A673 (cell line): ENCODE measurements around the gene DOCK4. TPM values are rescaled to one million over a fixed set of nuclear protein-coding genes. Genes with fewer than 3 reads are reported as not detected.

Experiments used
- BruUV-seq: library from RNA; stranded (reverse); fragments of 400-500 nt; replicated peaks from 2 replicates; lab custom pipeline; 2021; lab: Mats Ljungman, UMichigan
- CTCF ChIA-PET: fragments of 300-600 bp; sonication (Branson Sonifier 250); formaldehyde crosslinking; loops from one replicate; lab custom pipeline; 2022; ENCODE audit warnings: antibody characterized with exemption; lab: Charles Lee
- POLR2A ChIA-PET: fragments of 300-600 bp; sonication (Branson Sonifier 250); formaldehyde crosslinking; loops from one replicate; lab custom pipeline; 2022; ENCODE audit warnings: antibody characterized with exemption; ENCODE audit not compliant: low non-redundant PET; lab: Charles Lee
- DNase-seq: peaks from one replicate; pipeline ENCODE4 v3.0.0-alpha.2; 2015; ENCODE audit warnings: low spot score
- H3K27ac ChIP-seq: fragments of 200-600 bp; sonication (generic); 2 replicates; pipeline ENCODE4 v1.5.1; 2016; ENCODE audit warnings: mixed run types, low read depth, mild to moderate bottlenecking, mixed read lengths, antibody characterized with exemption, low read length; ENCODE audit not compliant: poor library complexity, severe bottlenecking
- H3K27me3 ChIP-seq: fragments of 200-600 bp; sonication (generic); replicated peaks from 2 replicates; pipeline ENCODE4 v1.6.1; 2017; ENCODE audit warnings: mixed run types, low read depth, mild to moderate bottlenecking, mixed read lengths, antibody characterized with exemption, low read length; ENCODE audit not compliant: insufficient read depth, poor library complexity
- H3K36me3 ChIP-seq: fragments of 200-600 bp; sonication (generic); 2 replicates; pipeline ENCODE4 v1.6.1; 2016; ENCODE audit warnings: mixed run types, mild to moderate bottlenecking, mixed read lengths, antibody characterized with exemption, low read length; ENCODE audit not compliant: insufficient read depth, poor library complexity, severe bottlenecking
- H3K4me1 ChIP-seq: fragments of 200-600 bp; sonication (generic); 2 replicates; pipeline ENCODE4 v1.6.1; 2017; ENCODE audit warnings: mixed run types, mild to moderate bottlenecking, mixed read lengths, antibody characterized with exemption, low read length; ENCODE audit not compliant: insufficient read depth, poor library complexity, severe bottlenecking
- H3K4me3 ChIP-seq: fragments of 200-600 bp; sonication (generic); 2 replicates; pipeline ENCODE4 v1.5.1; 2016; ENCODE audit warnings: low read depth, mixed run types, mild to moderate bottlenecking, mixed read lengths, low read length; ENCODE audit not compliant: poor library complexity, severe bottlenecking
- H3K9me3 ChIP-seq: fragments of 200-600 bp; sonication (generic); 2 replicates; pipeline ENCODE4 v1.6.1; 2016; ENCODE audit warnings: mixed run types, low read depth, mild to moderate bottlenecking, mixed read lengths, antibody characterized with exemption, low read length; ENCODE audit not compliant: poor library complexity, severe bottlenecking
- CTCF ChIP-seq: fragments of 300-800, 200-600 bp; sonication (generic); conservative IDR thresholded peaks from 2 replicates; pipeline ENCODE4 v1.5.1; 2017; ENCODE audit warnings: low read depth, mild to moderate bottlenecking, antibody characterized with exemption, low read length, moderate library complexity, mixed read lengths
- EZH2 ChIP-seq: fragments of 200-600 bp; sonication (generic); IDR thresholded peaks from 2 replicates; pipeline ENCODE4 v1.6.1; 2017; ENCODE audit warnings: borderline replicate concordance, low read depth, mild to moderate bottlenecking, mixed read lengths, antibody characterized with exemption, low read length; ENCODE audit not compliant: poor library complexity, severe bottlenecking
- intact Hi-C: fragments of 100-400 bp; cut with micrococcal nuclease; formaldehyde crosslinking; loops from one replicate; pipeline ENCODE4 v1.10.0; 2022; ENCODE audit not compliant: unreplicated experiment
- total RNA-seq: library from RNA; stranded (reverse); gene quantifications from 2 replicates; pipeline ENCODE4 v1.2.3, GENCODE V29; 2021

DOCK4 gene
- total RNA-seq, 1 experiment from 2014 or later: 28.5 TPM

GRCh38 chr7:112089551-112089950, 116.6 kb downstream of the DOCK4 start:
- H3K9me3 ChIP-seq: no peaks in the 10 kb centered on the region
- TF ChIP-seq EZH2 (no peak), CTCF (no peak)
- H3K36me3 ChIP-seq: no peaks in the 10 kb centered on the region
- intact Hi-C loops: no loop called here
- ChIA-PET CTCF (no interaction called here), POLR2A (no interaction called here)
- DNase-seq: no peak
- H3K27ac ChIP-seq: no peak overlapping the region
- no peak overlapping the region for H3K4me3 ChIP-seq
- no peaks in the 10 kb centered on the region for H3K27me3 ChIP-seq
- no TSS peak for BruUV-seq
- H3K4me1 ChIP-seq: peaks cover 10% of the 10 kb centered on the region

- BruUV-seq: no TSS peak
- H3K4me1 ChIP-seq: peaks cover 20% of the 10 kb centered on the region
- ChIA-PET CTCF (no interaction called here), POLR2A (no interaction called here)
- H3K4me3 ChIP-seq: no peak overlapping the region
- H3K36me3 ChIP-seq: no peaks in the 10 kb centered on the region
- H3K27me3 ChIP-seq: no peaks in the 10 kb centered on the region
- no peak for TF ChIP-seq EZH2
- no peak for TF ChIP-seq CTCF
- no peak overlapping the region for H3K27ac ChIP-seq
- no peak for DNase-seq
- intact Hi-C loops: no loop called here
- no peaks in the 10 kb centered on the region for H3K9me3 ChIP-seq
These were observed 117.6 kb downstream of the DOCK4 start for GRCh38 chr7:112088484-112089016.

- CTCF ChIA-PET: no interaction called here
- no TSS peak for BruUV-seq
- Histone ChIP-seq H3K36me3 (no peaks in the 10 kb centered on the region), H3K4me3 (no peak overlapping the region), H3K4me1 (peaks cover 39% of the 10 kb centered on the region), H3K27ac (no peak overlapping the region), H3K27me3 (no peaks in the 10 kb centered on the region), H3K9me3 (no peaks in the 10 kb centered on the region)
- TF ChIP-seq CTCF: no peak
- TF ChIP-seq EZH2: no peak
- no peak for DNase-seq
- intact Hi-C loops: no loop called here
- POLR2A ChIA-PET: no interaction called here
These were observed 119.5 kb downstream of the DOCK4 start for GRCh38 chr7:112086496-112087254.
